H9 (cell line): Measurements from ENCODE around the gene CELF5. TPM values are rescaled to one million over a fixed set of nuclear protein-coding genes. Genes with fewer than 3 reads are reported as not detected.
A peak's percentile ranks its signal among the peaks of the same experiment; 100 is the strongest.

Source experiments
- DNase-seq: peaks from one replicate; pipeline ENCODE4 v3.0.0-alpha.2; 2017
- H2AFZ ChIP-seq: one replicate; pipeline ENCODE4 v1.6.1; 2013; ENCODE audit warnings: mild to moderate bottlenecking, low read length, control low read depth, moderate library complexity
- H2AK5ac ChIP-seq: 2 replicates; pipeline ENCODE4 v1.6.1; 2013; ENCODE audit warnings: low read length, control low read depth, mixed read lengths; ENCODE audit not compliant: insufficient read length
- H2BK120ac ChIP-seq: one replicate; pipeline ENCODE4 v1.6.1; 2013; ENCODE audit warnings: low read depth, mild to moderate bottlenecking, low read length, control low read depth, inconsistent platforms; ENCODE audit not compliant: poor library complexity, severe bottlenecking
- H2BK12ac ChIP-seq: 2 replicates; pipeline ENCODE4 v1.6.1; 2013; ENCODE audit warnings: low read length, control low read depth, mixed read lengths, low read depth; ENCODE audit not compliant: insufficient read length
- H2BK15ac ChIP-seq: 2 replicates; pipeline ENCODE4 v1.6.1; 2013; ENCODE audit warnings: low read depth, low read length, control low read depth
- H2BK20ac ChIP-seq: one replicate; pipeline ENCODE4 v1.6.1; 2013; ENCODE audit warnings: low read depth, mild to moderate bottlenecking, low read length, control low read depth, inconsistent platforms; ENCODE audit not compliant: poor library complexity, severe bottlenecking
- H2BK5ac ChIP-seq: 2 replicates; pipeline ENCODE4 v1.6.1; 2013; ENCODE audit warnings: low read length, control low read depth, mixed read lengths; ENCODE audit not compliant: insufficient read length
- H3K14ac ChIP-seq: 2 replicates; pipeline ENCODE4 v1.6.1; 2013; ENCODE audit warnings: low read length, control low read depth; ENCODE audit not compliant: insufficient read depth
- H3K18ac ChIP-seq: 2 replicates; pipeline ENCODE4 v1.6.1; 2013; ENCODE audit warnings: low read depth, mild to moderate bottlenecking, mixed read lengths, low read length, control low read depth; ENCODE audit not compliant: insufficient read length
- H3K23ac ChIP-seq: 2 replicates; pipeline ENCODE4 v1.6.1; 2013; ENCODE audit warnings: low read length, control low read depth, mixed read lengths, low read depth; ENCODE audit not compliant: insufficient read length
- H3K23me2 ChIP-seq: 2 replicates; pipeline ENCODE4 v1.6.1; 2013; ENCODE audit warnings: low read depth, mild to moderate bottlenecking, mixed read lengths, low read length, control low read depth; ENCODE audit not compliant: insufficient read length, poor library complexity, severe bottlenecking
- H3K27ac ChIP-seq: 2 replicates; pipeline ENCODE4 v1.5.1; 2013; ENCODE audit warnings: low read length, control low read depth, mixed read lengths, low read depth; ENCODE audit not compliant: insufficient read length
- H3K27me3 ChIP-seq: 2 replicates; pipeline ENCODE4 v1.6.1; 2013; ENCODE audit warnings: low read length, control low read depth, inconsistent platforms; ENCODE audit not compliant: insufficient read depth
- H3K4ac ChIP-seq: 2 replicates; pipeline ENCODE4 v1.6.1; 2013; ENCODE audit warnings: low read depth, mild to moderate bottlenecking, control low read depth, inconsistent platforms, low read length, moderate library complexity
- H3K4me1 ChIP-seq: 2 replicates; pipeline ENCODE4 v1.6.1; 2013; ENCODE audit warnings: low read length, control low read depth, inconsistent platforms; ENCODE audit not compliant: insufficient read depth
- H3K4me2 ChIP-seq: 2 replicates; pipeline ENCODE4 v1.6.1; 2013; ENCODE audit warnings: low read length, control low read depth, mixed read lengths; ENCODE audit not compliant: insufficient read length, insufficient read depth
- H3K56ac ChIP-seq: 2 replicates; pipeline ENCODE4 v1.6.1; 2013; ENCODE audit warnings: low read depth, mild to moderate bottlenecking, mixed read lengths, low read length, control low read depth; ENCODE audit not compliant: insufficient read length
- H3K79me1 ChIP-seq: 2 replicates; pipeline ENCODE4 v1.6.1; 2013; ENCODE audit warnings: low read depth, mild to moderate bottlenecking, moderate library complexity, low read length, control low read depth, inconsistent platforms; ENCODE audit not compliant: insufficient read depth, poor library complexity, severe bottlenecking
- H3K79me2 ChIP-seq: 2 replicates; pipeline ENCODE4 v1.6.1; 2013; ENCODE audit warnings: low read length, control low read depth, inconsistent platforms; ENCODE audit not compliant: insufficient read depth
- H3K9ac ChIP-seq: 2 replicates; pipeline ENCODE4 v1.6.1; 2013; ENCODE audit warnings: low read length, control low read depth, mixed read lengths; ENCODE audit not compliant: insufficient read length; ENCODE audit errors: extremely low read depth
- H3K9me3 ChIP-seq: one replicate; pipeline ENCODE4 v1.6.1; 2013; ENCODE audit warnings: low read depth, low read length, inconsistent platforms; ENCODE audit not compliant: control insufficient read depth
- H3T11ph ChIP-seq: one replicate; pipeline ENCODE4 v1.6.1; 2013; ENCODE audit warnings: mild to moderate bottlenecking, low read length, control low read depth, inconsistent platforms
- H4K20me1 ChIP-seq: one replicate; pipeline ENCODE4 v1.6.1; 2013; ENCODE audit not compliant: control insufficient read depth, insufficient read length, insufficient read depth
- H4K5ac ChIP-seq: 2 replicates; pipeline ENCODE4 v1.6.1; 2013; ENCODE audit warnings: low read depth, mild to moderate bottlenecking, mixed read lengths, low read length, control low read depth; ENCODE audit not compliant: insufficient read length
- H4K8ac ChIP-seq: replicated peaks from 2 replicates; pipeline ENCODE4 v1.6.1; 2013; ENCODE audit warnings: low read length, control low read depth, mixed read lengths, low read depth; ENCODE audit not compliant: insufficient read length
- H4K91ac ChIP-seq: 2 replicates; pipeline ENCODE4 v1.6.1; 2013; ENCODE audit warnings: low read depth, mild to moderate bottlenecking, moderate library complexity, mixed read lengths, low read length, control low read depth; ENCODE audit not compliant: insufficient read length
- H3K27ac Mint-ChIP-seq, 3 experiments: 2 replicates in 2 of 3; 3 replicates in 1 of 3; pipeline ENCODE4 v1.8.0; 2020 to 2021; ENCODE audit warnings: mixed read lengths in 3 of 3, mild to moderate bottlenecking in 1 of 3, moderate library complexity in 1 of 3
- H3K27me3 Mint-ChIP-seq: 2 replicates; pipeline ENCODE4 v1.8.0; 2021; ENCODE audit warnings: low read depth, mild to moderate bottlenecking, moderate library complexity, mixed read lengths
- H3K36me3 Mint-ChIP-seq, 3 experiments: 2 replicates in 2 of 3; 3 replicates in 1 of 3; pipeline ENCODE4 v1.8.0; 2020 to 2021; ENCODE audit warnings: low read depth in 3 of 3, mixed read lengths in 3 of 3; ENCODE audit not compliant: insufficient read depth in 1 of 3
- H3K4me1 Mint-ChIP-seq, 2 experiments: 2 replicates each; pipeline ENCODE4 v1.8.0; 2020; ENCODE audit warnings: mixed read lengths in 2 of 2
- H3K4me3 Mint-ChIP-seq, 2 experiments: 2 replicates in 1 of 2; 3 replicates in 1 of 2; pipeline ENCODE4 v1.8.0; 2020 to 2021; ENCODE audit warnings: mild to moderate bottlenecking in 2 of 2, mixed read lengths in 2 of 2, moderate library complexity in 1 of 2
- H3K9me3 Mint-ChIP-seq, 2 experiments: 2 replicates in 1 of 2; 3 replicates in 1 of 2; pipeline ENCODE4 v1.8.0; 2020; ENCODE audit warnings: mild to moderate bottlenecking in 2 of 2, mixed read lengths in 2 of 2, moderate library complexity in 1 of 2
- WGBS: extraction: QIAGEN DNeasy Blood & Tissue Kit; methylation state at CpG from one replicate; pipeline ENCODE4 v1.1.7; 2013; ENCODE audit warnings: missing lambda C conversion rate, low lambda C conversion rate, mixed read lengths; ENCODE audit not compliant: insufficient read length; ENCODE audit errors: extremely low coverage; 5-methylcytosine and 5-hydroxymethylcytosine counted together
- total RNA-seq: library from RNA; stranded (reverse); gene quantifications from 2 replicates; pipeline ENCODE4 v1.2.1, GENCODE V29; 2021
- TF ChIP-seq, protein P1 (sequence below): fragments of 200-600 bp; sonication (generic); conservative IDR thresholded peaks from 3 replicates; pipeline ENCODE4 v1.8.0; 2021; ENCODE audit warnings: antibody characterized with exemption, mild to moderate bottlenecking

CELF5 gene
- total RNA-seq, 1 experiment from 2014 or later = 4.8 TPM

DNA sequence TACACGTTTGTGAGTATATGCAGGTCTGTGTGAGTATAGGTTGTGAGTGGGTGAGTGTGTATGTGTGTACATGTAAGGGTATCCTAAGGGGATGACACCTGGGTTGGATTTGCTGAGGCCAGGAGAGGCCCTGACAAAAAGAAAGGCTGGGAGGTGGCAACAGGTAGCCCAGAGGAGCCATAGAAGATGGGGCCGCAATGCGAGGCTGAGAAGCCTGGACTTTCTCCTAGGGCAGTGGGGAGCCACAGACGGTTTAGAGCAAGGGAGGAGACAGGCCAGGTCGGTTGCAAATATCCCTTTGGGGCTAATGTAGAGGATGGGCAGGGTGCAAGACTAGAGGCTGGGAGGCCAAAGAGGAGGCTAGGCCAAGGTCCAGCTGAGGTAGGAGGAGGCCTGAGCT is 54.3 kb downstream of the CELF5 start:
- no peaks in the 10 kb centered on the region for H3K9me3 ChIP-seq
- no peak overlapping the region for H3K4ac ChIP-seq
- no peak overlapping the region for H4K8ac ChIP-seq
- no peak overlapping the region for H3K9ac ChIP-seq
- no peak overlapping the region for H2BK5ac ChIP-seq
- no peak overlapping the region for H3K56ac ChIP-seq
- H3K4me1 Mint-ChIP-seq = peaks cover 10 to 20% of the 10 kb centered on the region in 2 experiments
- H2AFZ ChIP-seq = no peak overlapping the region
- H3K4me1 ChIP-seq = 0 out of 2 replicates have a peak, but pooled peaks cover 3% of the 10 kb centered on the region
- no peaks in the 10 kb centered on the region for H4K20me1 ChIP-seq
- H3K4me3 Mint-ChIP-seq = peak overlapping the region in 1 of 2 experiments; percentile 25; a peak in 2 of 5 replicates
- no peaks in the 10 kb centered on the region for H3K27me3 ChIP-seq
- H2BK120ac ChIP-seq = no peak overlapping the region
- no peak overlapping the region for H3K23ac ChIP-seq
- TF ChIP-seq, protein P1, sequence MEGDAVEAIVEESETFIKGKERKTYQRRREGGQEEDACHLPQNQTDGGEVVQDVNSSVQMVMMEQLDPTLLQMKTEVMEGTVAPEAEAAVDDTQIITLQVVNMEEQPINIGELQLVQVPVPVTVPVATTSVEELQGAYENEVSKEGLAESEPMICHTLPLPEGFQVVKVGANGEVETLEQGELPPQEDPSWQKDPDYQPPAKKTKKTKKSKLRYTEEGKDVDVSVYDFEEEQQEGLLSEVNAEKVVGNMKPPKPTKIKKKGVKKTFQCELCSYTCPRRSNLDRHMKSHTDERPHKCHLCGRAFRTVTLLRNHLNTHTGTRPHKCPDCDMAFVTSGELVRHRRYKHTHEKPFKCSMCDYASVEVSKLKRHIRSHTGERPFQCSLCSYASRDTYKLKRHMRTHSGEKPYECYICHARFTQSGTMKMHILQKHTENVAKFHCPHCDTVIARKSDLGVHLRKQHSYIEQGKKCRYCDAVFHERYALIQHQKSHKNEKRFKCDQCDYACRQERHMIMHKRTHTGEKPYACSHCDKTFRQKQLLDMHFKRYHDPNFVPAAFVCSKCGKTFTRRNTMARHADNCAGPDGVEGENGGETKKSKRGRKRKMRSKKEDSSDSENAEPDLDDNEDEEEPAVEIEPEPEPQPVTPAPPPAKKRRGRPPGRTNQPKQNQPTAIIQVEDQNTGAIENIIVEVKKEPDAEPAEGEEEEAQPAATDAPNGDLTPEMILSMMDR = no peak
- no peak overlapping the region for H2BK12ac ChIP-seq
- peaks cover 13% of the 10 kb centered on the region for H3K27me3 Mint-ChIP-seq
- no peak overlapping the region for H3K4me2 ChIP-seq
- H2BK20ac ChIP-seq = no peak overlapping the region
- no peak overlapping the region for H3K27ac ChIP-seq
- peaks cover 0 to 8% (median 8%) of the 10 kb centered on the region in 3 experiments; a peak in 2 of 7 replicates for H3K36me3 Mint-ChIP-seq
- DNase-seq = no peak
- no peak overlapping the region for H3K27ac Mint-ChIP-seq
- H3T11ph ChIP-seq = no peak overlapping the region
- H3K79me1 ChIP-seq = no peaks in the 10 kb centered on the region
- H3K14ac ChIP-seq = no peak overlapping the region
- no peaks in the 10 kb centered on the region for H3K9me3 Mint-ChIP-seq
- no peak overlapping the region for H2BK15ac ChIP-seq
- H4K5ac ChIP-seq = no peak overlapping the region
- no peaks in the 10 kb centered on the region for H3K79me2 ChIP-seq
- H4K91ac ChIP-seq = no peak overlapping the region
- no peaks in the 10 kb centered on the region for H3K23me2 ChIP-seq
- WGBS = no CpG with 5 or more reads among the region's 5 CpGs
- H3K18ac ChIP-seq = no peak overlapping the region
- no peak overlapping the region for H2AK5ac ChIP-seq
